ENCODE results near the gene SLC35B2.

The SLC35B2 gene

DNA sequence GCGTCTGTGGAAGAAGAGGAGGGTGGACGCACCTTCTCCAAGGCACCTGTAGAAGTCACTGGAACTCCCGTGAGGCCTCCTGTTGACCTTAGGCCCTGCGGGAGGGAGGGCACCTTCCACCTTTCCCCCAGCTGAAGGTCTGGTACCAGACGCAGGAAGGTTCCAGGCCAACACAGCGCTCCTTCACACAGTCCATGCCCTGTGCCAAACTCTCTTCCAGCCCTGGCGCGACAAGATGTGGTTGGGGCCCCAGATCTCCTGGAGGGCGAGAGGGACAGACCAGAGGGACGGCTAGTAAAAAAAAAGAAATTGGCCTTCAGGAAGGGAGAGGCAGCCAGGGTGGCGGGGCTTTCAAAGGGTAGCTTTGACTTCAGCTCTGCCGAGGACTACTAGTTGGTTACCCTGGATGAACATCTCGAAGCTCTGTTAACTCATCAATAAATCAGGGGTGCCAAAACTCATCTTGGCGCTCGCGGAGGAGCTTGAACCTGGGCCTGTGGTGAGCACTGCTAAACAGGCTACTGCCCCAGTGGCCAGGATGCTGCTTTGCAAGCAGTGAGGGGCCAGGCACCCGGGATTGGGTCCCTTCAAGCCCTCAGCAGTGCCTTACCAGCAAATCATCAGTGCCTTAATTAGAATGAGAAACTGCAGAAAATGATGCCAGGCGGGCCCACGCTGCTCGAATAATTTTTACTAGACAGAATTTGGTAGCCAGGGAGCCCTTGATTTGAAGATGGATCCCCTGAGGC lies 40.9 kb upstream of the SLC35B2 start:
- POLR2A ChIA-PET: interaction anchor here (1.0 to 2.6 kb wide), 4 partner anchors 10 to 89 kb away, joined by 3 to 13 read pairs (median 8); partner anchors contain the start of genes AARS2, CDC5L and HSP90AB1
- CTCF ChIA-PET: interaction anchor here (0.9 to 5.5 kb wide), 6 partner anchors 11 to 40 kb away, joined by 3 to 60 read pairs (median 6); partner anchors contain the start of gene AARS2
- no peak overlapping the region for H3K4me3 ChIP-seq (ENCODE audit: low read depth, low read length)
- no peak for TF ChIP-seq ZNF658 (tag by site-specific recombination; IDR thresholded peaks at IDR 0.05)
- peak; percentile 57; the same call in 1 of the 2 replicates for TF ChIP-seq ZNF121 (tag by site-specific recombination; IDR thresholded peaks at IDR 0.05)
- TF ChIP-seq ZNF184 (tag by site-specific recombination; IDR thresholded peaks at IDR 0.05): no peak
- TF ChIP-seq, protein P1, sequence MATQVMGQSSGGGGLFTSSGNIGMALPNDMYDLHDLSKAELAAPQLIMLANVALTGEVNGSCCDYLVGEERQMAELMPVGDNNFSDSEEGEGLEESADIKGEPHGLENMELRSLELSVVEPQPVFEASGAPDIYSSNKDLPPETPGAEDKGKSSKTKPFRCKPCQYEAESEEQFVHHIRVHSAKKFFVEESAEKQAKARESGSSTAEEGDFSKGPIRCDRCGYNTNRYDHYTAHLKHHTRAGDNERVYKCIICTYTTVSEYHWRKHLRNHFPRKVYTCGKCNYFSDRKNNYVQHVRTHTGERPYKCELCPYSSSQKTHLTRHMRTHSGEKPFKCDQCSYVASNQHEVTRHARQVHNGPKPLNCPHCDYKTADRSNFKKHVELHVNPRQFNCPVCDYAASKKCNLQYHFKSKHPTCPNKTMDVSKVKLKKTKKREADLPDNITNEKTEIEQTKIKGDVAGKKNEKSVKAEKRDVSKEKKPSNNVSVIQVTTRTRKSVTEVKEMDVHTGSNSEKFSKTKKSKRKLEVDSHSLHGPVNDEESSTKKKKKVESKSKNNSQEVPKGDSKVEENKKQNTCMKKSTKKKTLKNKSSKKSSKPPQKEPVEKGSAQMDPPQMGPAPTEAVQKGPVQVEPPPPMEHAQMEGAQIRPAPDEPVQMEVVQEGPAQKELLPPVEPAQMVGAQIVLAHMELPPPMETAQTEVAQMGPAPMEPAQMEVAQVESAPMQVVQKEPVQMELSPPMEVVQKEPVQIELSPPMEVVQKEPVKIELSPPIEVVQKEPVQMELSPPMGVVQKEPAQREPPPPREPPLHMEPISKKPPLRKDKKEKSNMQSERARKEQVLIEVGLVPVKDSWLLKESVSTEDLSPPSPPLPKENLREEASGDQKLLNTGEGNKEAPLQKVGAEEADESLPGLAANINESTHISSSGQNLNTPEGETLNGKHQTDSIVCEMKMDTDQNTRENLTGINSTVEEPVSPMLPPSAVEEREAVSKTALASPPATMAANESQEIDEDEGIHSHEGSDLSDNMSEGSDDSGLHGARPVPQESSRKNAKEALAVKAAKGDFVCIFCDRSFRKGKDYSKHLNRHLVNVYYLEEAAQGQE (tag by site-specific recombination; IDR thresholded peaks at IDR 0.05): no peak
- TF ChIP-seq WT1 (tag by site-specific recombination; IDR thresholded peaks at IDR 0.05): no peak
- no peak for TF ChIP-seq ZNF777 (tag by site-specific recombination; IDR thresholded peaks at IDR 0.05; ENCODE audit: borderline replicate concordance)
- TF ChIP-seq, protein P2, sequence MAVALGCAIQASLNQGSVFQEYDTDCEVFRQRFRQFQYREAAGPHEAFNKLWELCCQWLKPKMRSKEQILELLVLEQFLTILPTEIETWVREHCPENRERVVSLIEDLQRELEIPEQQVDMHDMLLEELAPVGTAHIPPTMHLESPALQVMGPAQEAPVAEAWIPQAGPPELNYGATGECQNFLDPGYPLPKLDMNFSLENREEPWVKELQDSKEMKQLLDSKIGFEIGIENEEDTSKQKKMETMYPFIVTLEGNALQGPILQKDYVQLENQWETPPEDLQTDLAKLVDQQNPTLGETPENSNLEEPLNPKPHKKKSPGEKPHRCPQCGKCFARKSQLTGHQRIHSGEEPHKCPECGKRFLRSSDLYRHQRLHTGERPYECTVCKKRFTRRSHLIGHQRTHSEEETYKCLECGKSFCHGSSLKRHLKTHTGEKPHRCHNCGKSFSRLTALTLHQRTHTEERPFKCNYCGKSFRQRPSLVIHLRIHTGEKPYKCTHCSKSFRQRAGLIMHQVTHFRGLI (tag by site-specific recombination; IDR thresholded peaks at IDR 0.05): peak; percentile 56; the same call in 1 of the 2 replicates
- TF ChIP-seq, protein P3, sequence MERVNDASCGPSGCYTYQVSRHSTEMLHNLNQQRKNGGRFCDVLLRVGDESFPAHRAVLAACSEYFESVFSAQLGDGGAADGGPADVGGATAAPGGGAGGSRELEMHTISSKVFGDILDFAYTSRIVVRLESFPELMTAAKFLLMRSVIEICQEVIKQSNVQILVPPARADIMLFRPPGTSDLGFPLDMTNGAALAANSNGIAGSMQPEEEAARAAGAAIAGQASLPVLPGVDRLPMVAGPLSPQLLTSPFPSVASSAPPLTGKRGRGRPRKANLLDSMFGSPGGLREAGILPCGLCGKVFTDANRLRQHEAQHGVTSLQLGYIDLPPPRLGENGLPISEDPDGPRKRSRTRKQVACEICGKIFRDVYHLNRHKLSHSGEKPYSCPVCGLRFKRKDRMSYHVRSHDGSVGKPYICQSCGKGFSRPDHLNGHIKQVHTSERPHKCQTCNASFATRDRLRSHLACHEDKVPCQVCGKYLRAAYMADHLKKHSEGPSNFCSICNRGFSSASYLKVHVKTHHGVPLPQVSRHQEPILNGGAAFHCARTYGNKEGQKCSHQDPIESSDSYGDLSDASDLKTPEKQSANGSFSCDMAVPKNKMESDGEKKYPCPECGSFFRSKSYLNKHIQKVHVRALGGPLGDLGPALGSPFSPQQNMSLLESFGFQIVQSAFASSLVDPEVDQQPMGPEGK (tag by site-specific recombination; IDR thresholded peaks at IDR 0.05): no peak
- no peak for TF ChIP-seq SETDB1 (IDR thresholded peaks at IDR 0.05; ENCODE audit: insufficient read length, low read length)
- TF ChIP-seq ZBTB8A (tag by site-specific recombination; IDR thresholded peaks at IDR 0.05): no peak
- TF ChIP-seq, protein P4, sequence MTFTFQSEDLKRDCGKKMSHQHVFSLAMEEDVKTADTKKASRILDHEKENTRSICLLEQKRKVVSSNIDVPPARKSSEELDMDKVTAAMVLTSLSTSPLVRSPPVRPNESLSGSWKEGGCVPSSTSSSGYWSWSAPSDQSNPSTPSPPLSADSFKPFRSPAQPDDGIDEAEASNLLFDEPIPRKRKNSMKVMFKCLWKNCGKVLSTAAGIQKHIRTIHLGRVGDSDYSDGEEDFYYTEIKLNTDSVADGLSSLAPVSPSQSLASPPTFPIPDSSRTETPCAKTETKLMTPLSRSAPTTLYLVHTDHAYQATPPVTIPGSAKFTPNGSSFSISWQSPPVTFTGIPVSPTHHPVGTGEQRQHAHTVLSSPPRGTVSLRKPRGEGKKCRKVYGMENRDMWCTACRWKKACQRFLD (tag by site-specific recombination; IDR thresholded peaks at IDR 0.05): no peak
- no peak for TF ChIP-seq ZNF560 (tag by site-specific recombination; IDR thresholded peaks at IDR 0.05; ENCODE audit: borderline replicate concordance)
- TF ChIP-seq ZNF596 (tag by site-specific recombination; IDR thresholded peaks at IDR 0.05): no peak
- TF ChIP-seq, protein P5, sequence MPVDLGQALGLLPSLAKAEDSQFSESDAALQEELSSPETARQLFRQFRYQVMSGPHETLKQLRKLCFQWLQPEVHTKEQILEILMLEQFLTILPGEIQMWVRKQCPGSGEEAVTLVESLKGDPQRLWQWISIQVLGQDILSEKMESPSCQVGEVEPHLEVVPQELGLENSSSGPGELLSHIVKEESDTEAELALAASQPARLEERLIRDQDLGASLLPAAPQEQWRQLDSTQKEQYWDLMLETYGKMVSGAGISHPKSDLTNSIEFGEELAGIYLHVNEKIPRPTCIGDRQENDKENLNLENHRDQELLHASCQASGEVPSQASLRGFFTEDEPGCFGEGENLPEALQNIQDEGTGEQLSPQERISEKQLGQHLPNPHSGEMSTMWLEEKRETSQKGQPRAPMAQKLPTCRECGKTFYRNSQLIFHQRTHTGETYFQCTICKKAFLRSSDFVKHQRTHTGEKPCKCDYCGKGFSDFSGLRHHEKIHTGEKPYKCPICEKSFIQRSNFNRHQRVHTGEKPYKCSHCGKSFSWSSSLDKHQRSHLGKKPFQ (tag by site-specific recombination; IDR thresholded peaks at IDR 0.05): no peak
- TF ChIP-seq ZNF600 (tag by site-specific recombination; IDR thresholded peaks at IDR 0.05): peak; percentile 84
- TF ChIP-seq ZNF624 (tag by site-specific recombination; IDR thresholded peaks at IDR 0.05): no peak
- TF ChIP-seq, protein P6, sequence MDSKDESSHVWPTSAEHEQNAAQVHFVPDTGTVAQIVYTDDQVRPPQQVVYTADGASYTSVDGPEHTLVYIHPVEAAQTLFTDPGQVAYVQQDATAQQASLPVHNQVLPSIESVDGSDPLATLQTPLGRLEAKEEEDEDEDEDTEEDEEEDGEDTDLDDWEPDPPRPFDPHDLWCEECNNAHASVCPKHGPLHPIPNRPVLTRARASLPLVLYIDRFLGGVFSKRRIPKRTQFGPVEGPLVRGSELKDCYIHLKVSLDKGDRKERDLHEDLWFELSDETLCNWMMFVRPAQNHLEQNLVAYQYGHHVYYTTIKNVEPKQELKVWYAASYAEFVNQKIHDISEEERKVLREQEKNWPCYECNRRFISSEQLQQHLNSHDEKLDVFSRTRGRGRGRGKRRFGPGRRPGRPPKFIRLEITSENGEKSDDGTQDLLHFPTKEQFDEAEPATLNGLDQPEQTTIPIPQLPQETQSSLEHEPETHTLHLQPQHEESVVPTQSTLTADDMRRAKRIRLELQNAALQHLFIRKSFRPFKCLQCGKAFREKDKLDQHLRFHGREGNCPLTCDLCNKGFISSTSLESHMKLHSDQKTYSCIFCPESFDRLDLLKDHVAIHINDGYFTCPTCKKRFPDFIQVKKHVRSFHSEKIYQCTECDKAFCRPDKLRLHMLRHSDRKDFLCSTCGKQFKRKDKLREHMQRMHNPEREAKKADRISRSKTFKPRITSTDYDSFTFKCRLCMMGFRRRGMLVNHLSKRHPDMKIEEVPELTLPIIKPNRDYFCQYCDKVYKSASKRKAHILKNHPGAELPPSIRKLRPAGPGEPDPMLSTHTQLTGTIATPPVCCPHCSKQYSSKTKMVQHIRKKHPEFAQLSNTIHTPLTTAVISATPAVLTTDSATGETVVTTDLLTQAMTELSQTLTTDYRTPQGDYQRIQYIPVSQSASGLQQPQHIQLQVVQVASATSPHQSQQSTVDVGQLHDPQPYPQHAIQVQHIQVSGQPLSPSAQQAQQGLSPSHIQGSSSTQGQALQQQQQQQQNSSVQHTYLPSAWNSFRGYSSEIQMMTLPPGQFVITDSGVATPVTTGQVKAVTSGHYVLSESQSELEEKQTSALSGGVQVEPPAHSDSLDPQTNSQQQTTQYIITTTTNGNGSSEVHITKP (tag by site-specific recombination; IDR thresholded peaks at IDR 0.05): no peak
- no peak for TF ChIP-seq ZFHX2 (tag by site-specific recombination; conservative IDR thresholded peaks at IDR 0.05)
- TF ChIP-seq KLF9 (tag by site-specific recombination; IDR thresholded peaks at IDR 0.05; ENCODE audit: low read depth): no peak
- no peak for TF ChIP-seq ZNF2 (tag by site-specific recombination; IDR thresholded peaks at IDR 0.05)
- no peak for TF ChIP-seq BCL11A (tag by site-specific recombination; IDR thresholded peaks at IDR 0.05; ENCODE audit: low read depth)
- TF ChIP-seq ZSCAN16 (tag by site-specific recombination; IDR thresholded peaks at IDR 0.05): no peak

More for the DNA sequence above, 40.9 kb upstream of the SLC35B2 start:
- Histone ChIP-seq H3K36me3 (ENCODE audit: control insufficient read depth in 2 of 2, insufficient read depth in 1 of 2, low read length in 2 of 2) (peaks cover 14 to 36% of the 10 kb centered on the region in 2 experiments; a peak in 2 of 3 replicates), H3K27ac (ENCODE audit: extremely low read depth, low read depth, low read length) (no peak overlapping the region), H3K9me3 (ENCODE audit: control insufficient read depth, insufficient read depth, low read depth, low read length) (no peaks in the 10 kb centered on the region), H3K4me1 (ENCODE audit: control insufficient read depth, insufficient read depth, low read length) (no peaks in the 10 kb centered on the region; the same call in 1 of the 2 replicates)

Data from HEK293 (cell line).